ENCODE results near the gene ACSF3. TPM values are rescaled to one million over a fixed set of nuclear protein-coding genes. Genes with fewer than 3 reads are reported as not detected.

ACSF3 gene
- total and polyA plus RNA-seq, 2 donors (not counting 1 experiment from before 2014, with no cell fraction given): 9.2 to 23.1 TPM

GRCh38 chr16:89048090-89048725, 45.4 kb upstream of the ACSF3 start:
- Histone ChIP-seq H4K20me1 (ENCODE audit: control insufficient read depth, extremely low read depth, insufficient read depth, low read length) (no peaks in the 10 kb centered on the region), H3K4me1 (ENCODE audit: control insufficient read depth, extremely low read depth, insufficient read depth, low read length) (no peaks in the 10 kb centered on the region), H3K79me2 (ENCODE audit: control insufficient read depth, insufficient read depth, low read length) (no peaks in the 10 kb centered on the region), H3K4me3 (replicated peaks in 1 of 4; ENCODE audit: control extremely low read depth in 1 of 4, insufficient read depth in 1 of 4, low read depth in 3 of 4, low read length in 4 of 4) (no peak overlapping the region), H3K9ac (ENCODE audit: insufficient read depth, low read length) (no peak overlapping the region), H2AFZ (ENCODE audit: low read length) (no peak overlapping the region), H3K27ac (ENCODE audit: insufficient read depth, low read length) (no peak overlapping the region), H3K4me2 (ENCODE audit: extremely low read depth, insufficient read depth, low read length) (no peak overlapping the region), H3K9me3 (ENCODE audit: control insufficient read depth, insufficient read depth, low read depth, low read length) (no peaks in the 10 kb centered on the region), H3K27me3 (ENCODE audit: control insufficient read depth, insufficient read depth, low read length) (no peaks in the 10 kb centered on the region), H3K36me3 (ENCODE audit: control insufficient read depth, insufficient read depth, low read length) (no peaks in the 10 kb centered on the region)
- no peak for TF ChIP-seq CTCF (conservative IDR thresholded peaks at IDR 0.05 in 1 of 2, IDR thresholded peaks at IDR 0.05 in 1 of 2; ENCODE audit: low read depth in 1 of 2, low read length in 2 of 2)
- no peak for TF ChIP-seq EZH2 (IDR thresholded peaks at IDR 0.05; ENCODE audit: low read length, missing control alignments)
- DNase-seq (ENCODE audit: low read depth in 2 of 2): no peak

GRCh38 chr16:89048871-89049422, 44.7 kb upstream of the ACSF3 start:
- Histone ChIP-seq H3K79me2 (ENCODE audit: control insufficient read depth, insufficient read depth, low read length) (no peaks in the 10 kb centered on the region), H3K4me1 (ENCODE audit: control insufficient read depth, extremely low read depth, insufficient read depth, low read length) (no peaks in the 10 kb centered on the region), H3K9ac (ENCODE audit: insufficient read depth, low read length) (no peak overlapping the region), H3K36me3 (ENCODE audit: control insufficient read depth, insufficient read depth, low read length) (no peaks in the 10 kb centered on the region), H3K9me3 (ENCODE audit: control insufficient read depth, insufficient read depth, low read depth, low read length) (no peaks in the 10 kb centered on the region), H3K4me3 (replicated peaks in 1 of 4; ENCODE audit: control extremely low read depth in 1 of 4, insufficient read depth in 1 of 4, low read depth in 3 of 4, low read length in 4 of 4) (no peak overlapping the region), H3K27ac (ENCODE audit: insufficient read depth, low read length) (no peak overlapping the region), H3K4me2 (ENCODE audit: extremely low read depth, insufficient read depth, low read length) (no peak overlapping the region), H2AFZ (ENCODE audit: low read length) (no peak overlapping the region), H3K27me3 (ENCODE audit: control insufficient read depth, insufficient read depth, low read length) (no peaks in the 10 kb centered on the region), H4K20me1 (ENCODE audit: control insufficient read depth, extremely low read depth, insufficient read depth, low read length) (no peaks in the 10 kb centered on the region)
- no peak for DNase-seq (ENCODE audit: low read depth in 2 of 2)
- TF ChIP-seq CTCF (conservative IDR thresholded peaks at IDR 0.05 in 1 of 2, IDR thresholded peaks at IDR 0.05 in 1 of 2; ENCODE audit: low read depth in 1 of 2, low read length in 2 of 2) (no peak), EZH2 (IDR thresholded peaks at IDR 0.05; ENCODE audit: low read length, missing control alignments) (no peak)

- no peaks in the 10 kb centered on the region for H3K9me3 ChIP-seq (ENCODE audit: control insufficient read depth, insufficient read depth, low read depth, low read length)
- no peak overlapping the region for H2AFZ ChIP-seq (ENCODE audit: low read length)
- DNase-seq (ENCODE audit: low read depth in 2 of 2): no peak
- no peaks in the 10 kb centered on the region for H3K79me2 ChIP-seq (ENCODE audit: control insufficient read depth, insufficient read depth, low read length)
- H3K4me3 ChIP-seq (replicated peaks in 1 of 4; ENCODE audit: control extremely low read depth in 1 of 4, insufficient read depth in 1 of 4, low read depth in 3 of 4, low read length in 4 of 4): no peak overlapping the region
- H3K36me3 ChIP-seq (ENCODE audit: control insufficient read depth, insufficient read depth, low read length): no peaks in the 10 kb centered on the region
- H4K20me1 ChIP-seq (ENCODE audit: control insufficient read depth, extremely low read depth, insufficient read depth, low read length): no peaks in the 10 kb centered on the region
- H3K4me2 ChIP-seq (ENCODE audit: extremely low read depth, insufficient read depth, low read length): no peak overlapping the region
- H3K9ac ChIP-seq (ENCODE audit: insufficient read depth, low read length): no peak overlapping the region
- TF ChIP-seq CTCF (conservative IDR thresholded peaks at IDR 0.05 in 1 of 2, IDR thresholded peaks at IDR 0.05 in 1 of 2; ENCODE audit: low read depth in 1 of 2, low read length in 2 of 2) (no peak), EZH2 (IDR thresholded peaks at IDR 0.05; ENCODE audit: low read length, missing control alignments) (no peak)
- no peaks in the 10 kb centered on the region for H3K4me1 ChIP-seq (ENCODE audit: control insufficient read depth, extremely low read depth, insufficient read depth, low read length)
- no peaks in the 10 kb centered on the region for H3K27me3 ChIP-seq (ENCODE audit: control insufficient read depth, insufficient read depth, low read length)
- no peak overlapping the region for H3K27ac ChIP-seq (ENCODE audit: insufficient read depth, low read length)
Measured at GRCh38 chr16:89049484-89050118, 44.1 kb upstream of the ACSF3 start.

Measured in fibroblast of lung (primary cell).